RKO (cell line): ENCODE measurements around the gene NDUFAF8.

ENCODE experiments used
- DNase-seq: peaks from one replicate; pipeline ENCODE4 v3.0.0-alpha.2; 2016; ENCODE audit warnings: low spot score

Gene NDUFAF8

GRCh38 chr17:81238490-81238814 is 666 bp upstream of the NDUFAF8 start:
- no peak for DNase-seq

- peak; percentile 50 for DNase-seq
Measured at GRCh38 chr17:81239714-81240555, 817 bp downstream of the NDUFAF8 start.

- no peak for DNase-seq
Measured at GRCh38 chr17:81240761-81241160, 1.6 kb downstream of the NDUFAF8 start.

- no peak for DNase-seq
Measured at GRCh38 chr17:81241203-81241602, 2.1 kb downstream of the NDUFAF8 start.

- peak; percentile 24 for DNase-seq
Measured at GRCh38 chr17:81241648-81242420, 2.7 kb downstream of the NDUFAF8 start.

GRCh38 chr17:81242421-81243332 is 3.6 kb downstream of the NDUFAF8 start:
- DNase-seq: no peak

GRCh38 chr17:81243333-81243664 is 4.2 kb downstream of the NDUFAF8 start:
- DNase-seq: no peak

- no peak for DNase-seq
Measured at GRCh38 chr17:81244358-81245023, 5.4 kb downstream of the NDUFAF8 start.

GRCh38 chr17:81245024-81245664 is 6.0 kb downstream of the NDUFAF8 start:
- no peak for DNase-seq

GRCh38 chr17:81245665-81246342 is 6.7 kb downstream of the NDUFAF8 start:
- no peak for DNase-seq

GRCh38 chr17:81246343-81246670 is 7.2 kb downstream of the NDUFAF8 start:
- no peak for DNase-seq

- DNase-seq: no peak
Measured at GRCh38 chr17:81246679-81247338, 7.7 kb downstream of the NDUFAF8 start.

- no peak for DNase-seq
Measured at GRCh38 chr17:81247339-81247990, 8.3 kb downstream of the NDUFAF8 start.

- no peak for DNase-seq
Measured at GRCh38 chr17:81248649-81249048, 9.5 kb downstream of the NDUFAF8 start.

GRCh38 chr17:81249223-81250040 is 10.3 kb downstream of the NDUFAF8 start:
- no peak for DNase-seq

GRCh38 chr17:81250286-81251093 is 11.4 kb downstream of the NDUFAF8 start:
- no peak for DNase-seq

GRCh38 chr17:81251094-81251708 is 12.1 kb downstream of the NDUFAF8 start:
- DNase-seq: no peak
